Transverse colon (tissue), 3 donors: ENCODE data around the gene OR10P1.

Source experiments
- POLR2A ChIP-seq: fragments of 450-650 bp; IDR thresholded peaks from one replicate; pipeline ENCODE4 v1.6.1; 2016; ENCODE audit warnings: antibody characterized with exemption, mild to moderate bottlenecking, moderate library complexity
- TF ChIP-seq, protein P1 (sequence below), 5 experiments: fragments of 200-600 bp in 3 of 5; fragments of 450-650 bp in 2 of 5; sonication (generic) in 3 of 5; IDR thresholded peaks; 1 replicate in 2 of 5; 2 replicates in 3 of 5; pipeline ENCODE4 v1.5.1; 2016 to 2017; ENCODE audit warnings: antibody characterized with exemption in 5 of 5, inconsistent platforms in 3 of 5, mild to moderate bottlenecking in 2 of 5, moderate library complexity in 1 of 5

DNA sequence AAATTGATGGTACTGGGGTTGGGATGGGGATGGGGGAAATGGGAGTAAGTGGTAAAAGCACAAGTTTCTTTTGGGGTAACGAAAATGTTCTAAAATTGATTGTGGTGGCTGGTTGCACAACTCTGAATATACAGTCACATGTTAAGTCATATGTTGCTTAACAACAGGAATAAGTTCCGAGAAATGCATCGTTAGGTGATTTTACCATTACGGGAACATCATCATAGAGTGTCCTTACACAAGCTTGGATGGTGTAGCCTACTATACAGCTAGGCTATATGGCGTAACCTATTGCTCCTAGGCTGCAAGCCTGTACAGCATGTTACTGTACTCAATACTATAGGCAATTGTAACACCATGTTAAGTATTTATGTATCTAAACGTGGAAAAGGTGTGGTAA is 40.0 kb downstream of the OR10P1 start:
- TF ChIP-seq, protein P1, sequence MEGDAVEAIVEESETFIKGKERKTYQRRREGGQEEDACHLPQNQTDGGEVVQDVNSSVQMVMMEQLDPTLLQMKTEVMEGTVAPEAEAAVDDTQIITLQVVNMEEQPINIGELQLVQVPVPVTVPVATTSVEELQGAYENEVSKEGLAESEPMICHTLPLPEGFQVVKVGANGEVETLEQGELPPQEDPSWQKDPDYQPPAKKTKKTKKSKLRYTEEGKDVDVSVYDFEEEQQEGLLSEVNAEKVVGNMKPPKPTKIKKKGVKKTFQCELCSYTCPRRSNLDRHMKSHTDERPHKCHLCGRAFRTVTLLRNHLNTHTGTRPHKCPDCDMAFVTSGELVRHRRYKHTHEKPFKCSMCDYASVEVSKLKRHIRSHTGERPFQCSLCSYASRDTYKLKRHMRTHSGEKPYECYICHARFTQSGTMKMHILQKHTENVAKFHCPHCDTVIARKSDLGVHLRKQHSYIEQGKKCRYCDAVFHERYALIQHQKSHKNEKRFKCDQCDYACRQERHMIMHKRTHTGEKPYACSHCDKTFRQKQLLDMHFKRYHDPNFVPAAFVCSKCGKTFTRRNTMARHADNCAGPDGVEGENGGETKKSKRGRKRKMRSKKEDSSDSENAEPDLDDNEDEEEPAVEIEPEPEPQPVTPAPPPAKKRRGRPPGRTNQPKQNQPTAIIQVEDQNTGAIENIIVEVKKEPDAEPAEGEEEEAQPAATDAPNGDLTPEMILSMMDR (IDR thresholded peaks at IDR 0.05): no peak
- no peak for TF ChIP-seq POLR2A
